HepG2 (cell line): ENCODE measurements around the gene ZMYND8. TPM values are rescaled to one million over a fixed set of nuclear protein-coding genes. Genes with fewer than 3 reads are reported as not detected.
A peak's percentile ranks its signal among the peaks of the same experiment; 100 is the strongest.

Experiments used
- KDM5B ChIP-seq: sonication (generic); formaldehyde crosslinking; IDR thresholded peaks from 2 replicates; pipeline ENCODE4 v1.4.0; 2020; ENCODE audit warnings: missing genetic modification reagents, mild to moderate bottlenecking, borderline replicate concordance
- KMT2B ChIP-seq: IDR thresholded peaks from 2 replicates; pipeline ENCODE4 v1.6.1; 2016; ENCODE audit warnings: missing genetic modification reagents, missing compliant biosample characterization
- NR1H2 ChIP-seq: sonication (generic); formaldehyde crosslinking; IDR thresholded peaks from 2 replicates; pipeline ENCODE4 v1.8.1; 2022; ENCODE audit warnings: low read depth, missing genetic modification reagents, borderline replicate concordance
- ZBTB8A ChIP-seq: sonication (generic); formaldehyde crosslinking; IDR thresholded peaks from 2 replicates; pipeline ENCODE4 v1.4.0; 2020; ENCODE audit warnings: mild to moderate bottlenecking, low read depth, missing genetic modification reagents, borderline replicate concordance
- ZIK1 ChIP-seq: sonication (generic); formaldehyde crosslinking; IDR thresholded peaks from 2 replicates; pipeline ENCODE4 v1.5.0; 2020; ENCODE audit warnings: mild to moderate bottlenecking, low read depth, missing genetic modification reagents, borderline replicate concordance
- ZNF547 ChIP-seq: sonication (generic); formaldehyde crosslinking; IDR thresholded peaks from 2 replicates; pipeline ENCODE4 v1.5.1; 2020; ENCODE audit warnings: mild to moderate bottlenecking, missing genetic modification reagents
- ZNF749 ChIP-seq: sonication (generic); formaldehyde crosslinking; IDR thresholded peaks from 2 replicates; pipeline ENCODE4 v1.8.0; 2022; ENCODE audit warnings: mild to moderate bottlenecking, missing genetic modification reagents, moderate library complexity, borderline replicate concordance
- ZNF790 ChIP-seq: sonication (generic); formaldehyde crosslinking; IDR thresholded peaks from 2 replicates; pipeline ENCODE4 v1.8.0; 2022; ENCODE audit warnings: missing genetic modification reagents, mild to moderate bottlenecking, borderline replicate concordance
- ZNF891 ChIP-seq: sonication (generic); formaldehyde crosslinking; IDR thresholded peaks from 2 replicates; pipeline ENCODE4 v1.5.0; 2020; ENCODE audit warnings: mild to moderate bottlenecking, missing genetic modification reagents
- polyA plus RNA-seq, 8 experiments: library from polyadenylated mRNA; depleted of rRNA in 3 of 8; stranded (reverse) in 7 of 8; unstranded in 1 of 8; fragments of >200 nt; fragmentation: Illumina TruSeq in 4 of 8; extraction: Trizol in 4 of 8; gene quantifications; 2 replicates each; pipeline versions ENCODE4 v1.2.1 to v1.2.3, GENCODE V29; 2011 to 2016; ENCODE audit warnings: low read depth in 4 of 8, missing spikeins in 1 of 8, mixed read lengths in 1 of 8; ENCODE audit not compliant: insufficient read depth in 1 of 8
- total RNA-seq, 5 experiments: library from RNA; depleted of rRNA; stranded (reverse); fragments of >200 nt; fragmentation: Illumina TruSeq; extraction: Trizol; gene quantifications; 2 replicates each; pipeline ENCODE4 v1.2.3, GENCODE V29; 2016; ENCODE audit warnings: low read depth in 1 of 5
- TF ChIP-seq, protein P1 (sequence below): sonication (generic); formaldehyde crosslinking; IDR thresholded peaks from 2 replicates; pipeline ENCODE4 v1.4.0; 2020; ENCODE audit warnings: missing genetic modification reagents
- TF ChIP-seq, protein P2 (sequence below), 2 experiments: sonication (generic) in 1 of 2; formaldehyde crosslinking in 1 of 2; IDR thresholded peaks; 2 replicates each; pipeline versions ENCODE4 v1.6.1 to v1.9.0; 2014 to 2022; ENCODE audit warnings: antibody characterized with exemption in 1 of 2, borderline replicate concordance in 1 of 2, inconsistent platforms in 1 of 2, low read depth in 1 of 2, missing genetic modification reagents in 1 of 2
- TF ChIP-seq, protein P3 (sequence below): sonication (generic); formaldehyde crosslinking; IDR thresholded peaks from 2 replicates; pipeline ENCODE4 v1.4.0; 2020; ENCODE audit warnings: mild to moderate bottlenecking, low read depth, missing genetic modification reagents
- TF ChIP-seq, protein P4 (sequence below): sonication (generic); formaldehyde crosslinking; IDR thresholded peaks from 2 replicates; pipeline ENCODE4 v1.4.0; 2020; ENCODE audit warnings: missing genetic modification reagents

The ZMYND8 gene
- total and polyA plus RNA-seq, 2 of the 13 experiments (the other 11 are each of a cell fraction or from before 2014, with no cell fraction given): 53.9 to 84.7 TPM

DNA sequence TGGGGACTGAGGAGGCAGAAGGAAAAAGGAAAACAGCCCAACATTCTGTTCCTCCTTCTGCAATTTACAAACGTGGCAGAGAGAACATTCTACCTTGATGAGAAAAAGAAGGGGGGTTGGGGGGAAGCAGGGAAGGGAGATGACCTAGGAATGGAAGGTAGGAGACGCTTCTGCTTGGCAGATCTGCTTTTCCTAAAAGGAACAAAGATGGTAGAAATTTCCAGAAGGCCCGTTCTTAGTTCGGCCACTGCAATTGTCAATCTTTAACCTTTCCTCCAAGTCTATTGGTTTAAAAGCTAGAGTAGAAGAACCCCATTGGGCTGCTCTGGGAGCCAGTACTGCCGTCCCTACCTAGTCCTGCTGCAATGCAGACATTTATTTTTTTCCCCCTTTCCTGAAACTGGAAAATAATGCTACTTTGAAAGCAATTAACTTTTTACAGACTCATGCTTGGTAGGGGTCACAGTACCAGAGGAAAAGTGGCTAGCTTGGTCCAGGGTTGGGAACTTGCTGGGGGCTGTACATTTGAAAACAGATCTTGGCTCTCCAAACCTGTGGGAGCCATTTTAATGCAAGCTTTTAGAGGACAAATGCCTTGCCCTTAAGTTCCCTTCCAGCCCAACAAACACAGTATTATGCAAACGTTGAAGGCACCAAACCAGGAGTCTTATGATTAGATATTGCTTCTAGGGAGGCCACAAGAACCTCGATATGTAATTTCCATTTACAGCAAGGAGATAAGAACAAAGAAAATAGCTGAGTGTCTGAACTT lies 2.6 kb downstream of the ZMYND8 start (continued):
- TF ChIP-seq, protein P1, sequence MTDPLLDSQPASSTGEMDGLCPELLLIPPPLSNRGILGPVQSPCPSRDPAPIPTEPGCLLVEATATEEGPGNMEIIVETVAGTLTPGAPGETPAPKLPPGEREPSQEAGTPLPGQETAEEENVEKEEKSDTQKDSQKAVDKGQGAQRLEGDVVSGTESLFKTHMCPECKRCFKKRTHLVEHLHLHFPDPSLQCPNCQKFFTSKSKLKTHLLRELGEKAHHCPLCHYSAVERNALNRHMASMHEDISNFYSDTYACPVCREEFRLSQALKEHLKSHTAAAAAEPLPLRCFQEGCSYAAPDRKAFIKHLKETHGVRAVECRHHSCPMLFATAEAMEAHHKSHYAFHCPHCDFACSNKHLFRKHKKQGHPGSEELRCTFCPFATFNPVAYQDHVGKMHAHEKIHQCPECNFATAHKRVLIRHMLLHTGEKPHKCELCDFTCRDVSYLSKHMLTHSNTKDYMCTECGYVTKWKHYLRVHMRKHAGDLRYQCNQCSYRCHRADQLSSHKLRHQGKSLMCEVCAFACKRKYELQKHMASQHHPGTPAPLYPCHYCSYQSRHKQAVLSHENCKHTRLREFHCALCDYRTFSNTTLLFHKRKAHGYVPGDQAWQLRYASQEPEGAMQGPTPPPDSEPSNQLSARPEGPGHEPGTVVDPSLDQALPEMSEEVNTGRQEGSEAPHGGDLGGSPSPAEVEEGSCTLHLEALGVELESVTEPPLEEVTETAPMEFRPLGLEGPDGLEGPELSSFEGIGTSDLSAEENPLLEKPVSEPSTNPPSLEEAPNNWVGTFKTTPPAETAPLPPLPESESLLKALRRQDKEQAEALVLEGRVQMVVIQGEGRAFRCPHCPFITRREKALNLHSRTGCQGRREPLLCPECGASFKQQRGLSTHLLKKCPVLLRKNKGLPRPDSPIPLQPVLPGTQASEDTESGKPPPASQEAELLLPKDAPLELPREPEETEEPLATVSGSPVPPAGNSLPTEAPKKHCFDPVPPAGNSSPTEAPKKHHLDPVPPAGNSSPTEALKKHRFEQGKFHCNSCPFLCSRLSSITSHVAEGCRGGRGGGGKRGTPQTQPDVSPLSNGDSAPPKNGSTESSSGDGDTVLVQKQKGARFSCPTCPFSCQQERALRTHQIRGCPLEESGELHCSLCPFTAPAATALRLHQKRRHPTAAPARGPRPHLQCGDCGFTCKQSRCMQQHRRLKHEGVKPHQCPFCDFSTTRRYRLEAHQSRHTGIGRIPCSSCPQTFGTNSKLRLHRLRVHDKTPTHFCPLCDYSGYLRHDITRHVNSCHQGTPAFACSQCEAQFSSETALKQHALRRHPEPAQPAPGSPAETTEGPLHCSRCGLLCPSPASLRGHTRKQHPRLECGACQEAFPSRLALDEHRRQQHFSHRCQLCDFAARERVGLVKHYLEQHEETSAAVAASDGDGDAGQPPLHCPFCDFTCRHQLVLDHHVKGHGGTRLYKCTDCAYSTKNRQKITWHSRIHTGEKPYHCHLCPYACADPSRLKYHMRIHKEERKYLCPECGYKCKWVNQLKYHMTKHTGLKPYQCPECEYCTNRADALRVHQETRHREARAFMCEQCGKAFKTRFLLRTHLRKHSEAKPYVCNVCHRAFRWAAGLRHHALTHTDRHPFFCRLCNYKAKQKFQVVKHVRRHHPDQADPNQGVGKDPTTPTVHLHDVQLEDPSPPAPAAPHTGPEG (CRISPR knock-in tag): no peak
- no peak for TF ChIP-seq NR1H2
- no peak for TF ChIP-seq ZNF547 (CRISPR knock-in tag)
- TF ChIP-seq, protein P2, sequence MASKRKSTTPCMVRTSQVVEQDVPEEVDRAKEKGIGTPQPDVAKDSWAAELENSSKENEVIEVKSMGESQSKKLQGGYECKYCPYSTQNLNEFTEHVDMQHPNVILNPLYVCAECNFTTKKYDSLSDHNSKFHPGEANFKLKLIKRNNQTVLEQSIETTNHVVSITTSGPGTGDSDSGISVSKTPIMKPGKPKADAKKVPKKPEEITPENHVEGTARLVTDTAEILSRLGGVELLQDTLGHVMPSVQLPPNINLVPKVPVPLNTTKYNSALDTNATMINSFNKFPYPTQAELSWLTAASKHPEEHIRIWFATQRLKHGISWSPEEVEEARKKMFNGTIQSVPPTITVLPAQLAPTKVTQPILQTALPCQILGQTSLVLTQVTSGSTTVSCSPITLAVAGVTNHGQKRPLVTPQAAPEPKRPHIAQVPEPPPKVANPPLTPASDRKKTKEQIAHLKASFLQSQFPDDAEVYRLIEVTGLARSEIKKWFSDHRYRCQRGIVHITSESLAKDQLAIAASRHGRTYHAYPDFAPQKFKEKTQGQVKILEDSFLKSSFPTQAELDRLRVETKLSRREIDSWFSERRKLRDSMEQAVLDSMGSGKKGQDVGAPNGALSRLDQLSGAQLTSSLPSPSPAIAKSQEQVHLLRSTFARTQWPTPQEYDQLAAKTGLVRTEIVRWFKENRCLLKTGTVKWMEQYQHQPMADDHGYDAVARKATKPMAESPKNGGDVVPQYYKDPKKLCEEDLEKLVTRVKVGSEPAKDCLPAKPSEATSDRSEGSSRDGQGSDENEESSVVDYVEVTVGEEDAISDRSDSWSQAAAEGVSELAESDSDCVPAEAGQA (IDR thresholded peaks at IDR 0.05; ENCODE audit: low read depth): 0 out of 2 replicates have a peak, but pooled peaks have one; percentile 41
- TF ChIP-seq, protein P2 (CRISPR knock-in tag; IDR thresholded peaks at IDR 0.05; ENCODE audit: borderline replicate concordance): no peak
- TF ChIP-seq, protein P3, sequence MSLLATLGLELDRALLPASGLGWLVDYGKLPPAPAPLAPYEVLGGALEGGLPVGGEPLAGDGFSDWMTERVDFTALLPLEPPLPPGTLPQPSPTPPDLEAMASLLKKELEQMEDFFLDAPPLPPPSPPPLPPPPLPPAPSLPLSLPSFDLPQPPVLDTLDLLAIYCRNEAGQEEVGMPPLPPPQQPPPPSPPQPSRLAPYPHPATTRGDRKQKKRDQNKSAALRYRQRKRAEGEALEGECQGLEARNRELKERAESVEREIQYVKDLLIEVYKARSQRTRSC (CRISPR knock-in tag): no peak
- TF ChIP-seq, protein P4, sequence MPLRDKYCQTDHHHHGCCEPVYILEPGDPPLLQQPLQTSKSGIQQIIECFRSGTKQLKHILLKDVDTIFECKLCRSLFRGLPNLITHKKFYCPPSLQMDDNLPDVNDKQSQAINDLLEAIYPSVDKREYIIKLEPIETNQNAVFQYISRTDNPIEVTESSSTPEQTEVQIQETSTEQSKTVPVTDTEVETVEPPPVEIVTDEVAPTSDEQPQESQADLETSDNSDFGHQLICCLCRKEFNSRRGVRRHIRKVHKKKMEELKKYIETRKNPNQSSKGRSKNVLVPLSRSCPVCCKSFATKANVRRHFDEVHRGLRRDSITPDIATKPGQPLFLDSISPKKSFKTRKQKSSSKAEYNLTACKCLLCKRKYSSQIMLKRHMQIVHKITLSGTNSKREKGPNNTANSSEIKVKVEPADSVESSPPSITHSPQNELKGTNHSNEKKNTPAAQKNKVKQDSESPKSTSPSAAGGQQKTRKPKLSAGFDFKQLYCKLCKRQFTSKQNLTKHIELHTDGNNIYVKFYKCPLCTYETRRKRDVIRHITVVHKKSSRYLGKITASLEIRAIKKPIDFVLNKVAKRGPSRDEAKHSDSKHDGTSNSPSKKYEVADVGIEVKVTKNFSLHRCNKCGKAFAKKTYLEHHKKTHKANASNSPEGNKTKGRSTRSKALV: no peak
- no peak for TF ChIP-seq ZNF891 (CRISPR knock-in tag)
- TF ChIP-seq ZIK1 (CRISPR knock-in tag): no peak
- TF ChIP-seq ZBTB8A (CRISPR knock-in tag): no peak
- no peak for TF ChIP-seq KMT2B (CRISPR knock-in tag)
- TF ChIP-seq ZNF749 (CRISPR knock-in tag): no peak
- TF ChIP-seq KDM5B (CRISPR knock-in tag): no peak
- no peak for TF ChIP-seq ZNF790
